GM20000 (cell line): ENCODE measurements around the gene AKAP8.
"Not testable (repeated sequence)": the region's sequence is repeated elsewhere in the genome, so short reads cannot be mapped to it uniquely, and the experiment has no call there.

ENCODE experiments used
- DNase-seq: peaks from one replicate; pipeline ENCODE4 v3.0.0; 2012; ENCODE audit warnings: low spot score
- TF ChIP-seq, protein P1 (sequence below): IDR thresholded peaks from 2 replicates; pipeline ENCODE4 v1.5.1; 2012; ENCODE audit warnings: mild to moderate bottlenecking, control low read depth; ENCODE audit errors: extremely low read depth, missing control alignments

Gene AKAP8

DNA sequence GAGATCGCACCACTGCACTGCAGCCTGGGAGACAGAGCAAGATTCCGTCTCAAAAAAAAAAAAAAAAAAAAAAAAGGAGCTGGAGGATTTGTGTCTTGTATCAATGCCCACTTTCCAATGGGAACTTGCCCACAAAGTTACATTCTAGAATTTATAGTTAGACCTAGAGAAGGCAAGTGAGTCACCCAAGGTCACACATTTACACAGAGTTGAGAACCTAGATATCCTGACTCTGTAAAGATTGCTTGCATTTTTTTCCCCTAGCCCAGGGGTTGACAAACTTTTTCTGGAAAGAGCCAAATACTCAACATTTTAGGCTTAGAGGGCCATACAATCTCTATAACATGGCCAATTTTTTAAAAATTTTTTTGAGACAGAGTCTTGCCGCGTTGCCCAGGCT lies 39.5 kb downstream of the AKAP8 start:
- no peak for DNase-seq
- TF ChIP-seq, protein P1, sequence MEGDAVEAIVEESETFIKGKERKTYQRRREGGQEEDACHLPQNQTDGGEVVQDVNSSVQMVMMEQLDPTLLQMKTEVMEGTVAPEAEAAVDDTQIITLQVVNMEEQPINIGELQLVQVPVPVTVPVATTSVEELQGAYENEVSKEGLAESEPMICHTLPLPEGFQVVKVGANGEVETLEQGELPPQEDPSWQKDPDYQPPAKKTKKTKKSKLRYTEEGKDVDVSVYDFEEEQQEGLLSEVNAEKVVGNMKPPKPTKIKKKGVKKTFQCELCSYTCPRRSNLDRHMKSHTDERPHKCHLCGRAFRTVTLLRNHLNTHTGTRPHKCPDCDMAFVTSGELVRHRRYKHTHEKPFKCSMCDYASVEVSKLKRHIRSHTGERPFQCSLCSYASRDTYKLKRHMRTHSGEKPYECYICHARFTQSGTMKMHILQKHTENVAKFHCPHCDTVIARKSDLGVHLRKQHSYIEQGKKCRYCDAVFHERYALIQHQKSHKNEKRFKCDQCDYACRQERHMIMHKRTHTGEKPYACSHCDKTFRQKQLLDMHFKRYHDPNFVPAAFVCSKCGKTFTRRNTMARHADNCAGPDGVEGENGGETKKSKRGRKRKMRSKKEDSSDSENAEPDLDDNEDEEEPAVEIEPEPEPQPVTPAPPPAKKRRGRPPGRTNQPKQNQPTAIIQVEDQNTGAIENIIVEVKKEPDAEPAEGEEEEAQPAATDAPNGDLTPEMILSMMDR = no peak

DNA sequence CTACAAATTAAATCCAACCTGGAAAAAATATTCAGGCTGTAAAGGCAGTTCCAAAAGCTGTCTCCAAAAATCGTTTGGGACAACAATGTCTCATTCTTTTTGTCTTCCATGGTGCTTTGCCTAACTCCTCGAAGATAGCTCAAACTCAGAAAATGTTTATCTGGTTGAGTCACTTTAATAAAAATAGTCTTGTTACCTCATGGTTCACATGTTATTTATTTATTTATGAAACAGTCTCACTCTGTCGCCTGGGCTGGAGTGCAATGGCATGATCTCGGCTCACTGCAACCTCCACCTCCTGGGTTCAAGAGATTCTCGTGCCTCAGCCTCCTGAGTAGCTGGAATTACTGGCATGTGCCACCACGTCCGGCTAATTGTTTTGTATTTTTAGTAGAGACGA lies 42.4 kb downstream of the AKAP8 start:
- no peak for DNase-seq
- TF ChIP-seq, protein P1 = no peak

DNA sequence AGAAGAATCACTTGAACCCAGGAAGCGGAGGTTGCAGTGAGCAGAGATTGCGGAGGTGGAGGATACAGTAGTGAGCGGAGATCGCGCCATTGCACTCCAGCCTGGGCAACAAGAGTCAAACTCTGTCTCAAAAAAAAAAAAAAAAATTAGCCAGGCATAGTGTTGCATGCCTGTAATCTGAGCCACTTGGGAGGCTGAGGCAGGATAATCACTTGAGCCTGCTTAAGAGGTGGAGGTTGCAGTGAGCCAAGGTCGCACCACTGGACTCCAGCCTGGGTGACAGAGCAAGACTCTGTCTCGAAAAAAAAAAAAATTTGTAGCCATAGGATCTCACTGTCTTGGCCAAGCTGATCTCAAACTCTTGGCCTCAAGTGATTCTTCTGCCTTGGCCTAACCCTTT lies 43.6 kb downstream of the AKAP8 start:
- not testable (repeated sequence) for DNase-seq

GRCh38 chr19:15332311-15332996 lies 47.1 kb downstream of the AKAP8 start, which contains the start of gene BRD4:
TSS of gene BRD4 (minus strand) at chr19:15332539. CDS start at chr19:15273099, 59,440 bp downstream.
- DNase-seq = peak; percentile 92

GRCh38 chr19:15331419-15332310 lies 47.9 kb downstream of the AKAP8 start:
- DNase-seq = peak; percentile 88
- TF ChIP-seq, protein P1 = no peak

More at GRCh38 chr19:15332311-15332996, 47.1 kb downstream of the AKAP8 start, which contains the start of gene BRD4:
- TF ChIP-seq, protein P1 = no peak

DNA sequence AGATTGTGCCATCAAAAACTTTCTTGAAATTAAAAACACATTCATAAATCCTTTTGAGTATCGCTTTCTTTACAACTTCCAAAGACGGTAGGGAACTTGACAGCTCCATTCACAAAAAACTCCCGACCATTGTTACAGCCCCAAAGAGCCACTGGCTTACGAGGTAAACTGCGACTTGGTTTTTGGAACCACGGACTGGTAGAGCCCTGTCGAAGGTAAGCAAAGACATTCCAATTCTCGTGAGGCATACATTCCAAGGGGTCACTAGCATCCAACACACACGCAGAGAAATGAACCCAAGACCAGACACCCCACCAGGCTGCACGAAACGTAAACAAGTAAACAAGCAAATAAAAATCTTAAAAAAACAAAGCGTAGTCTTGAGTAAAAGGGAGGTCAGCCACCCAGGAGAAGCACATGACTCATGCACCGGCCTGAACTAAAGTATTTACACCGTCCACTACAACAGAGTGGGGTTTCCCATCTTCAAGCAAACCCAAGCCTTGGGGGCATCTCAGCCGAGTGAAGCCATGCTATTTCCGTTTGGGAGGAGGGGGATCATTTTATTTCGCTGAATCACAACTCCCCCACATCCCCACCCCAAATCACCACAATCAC lies 48.7 kb downstream of the AKAP8 start:
- TF ChIP-seq, protein P1 = no peak
- DNase-seq = peak; percentile 49

DNA sequence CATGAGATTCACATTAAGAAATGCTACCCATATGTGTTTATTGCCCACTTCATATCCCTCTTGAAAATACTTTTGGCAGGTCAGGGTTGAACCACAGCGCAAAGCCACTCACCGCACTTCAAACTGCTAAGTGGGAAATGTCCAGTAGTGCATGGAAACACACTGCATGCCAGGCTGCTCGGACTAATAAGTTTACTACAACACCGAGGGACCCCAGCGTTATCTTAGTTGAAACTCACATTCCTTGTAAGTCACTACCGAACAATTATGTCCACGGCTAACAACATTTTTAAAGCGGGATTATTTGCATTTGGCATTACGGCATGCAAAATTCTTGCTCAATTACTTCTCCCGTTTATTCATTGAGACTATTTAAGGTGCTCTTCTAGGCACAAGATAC lies 51.3 kb downstream of the AKAP8 start:
- no peak for DNase-seq
- TF ChIP-seq, protein P1 = no peak
